CD4-positive, alpha-beta T cell treated with Interferon gamma for 1 hour (primary cell): ENCODE measurements around the gene EXPH5.

Experiments
- DNase-seq: peaks from one replicate; pipeline ENCODE4 v3.0.0-alpha.2; 2020

EXPH5 gene

DNA sequence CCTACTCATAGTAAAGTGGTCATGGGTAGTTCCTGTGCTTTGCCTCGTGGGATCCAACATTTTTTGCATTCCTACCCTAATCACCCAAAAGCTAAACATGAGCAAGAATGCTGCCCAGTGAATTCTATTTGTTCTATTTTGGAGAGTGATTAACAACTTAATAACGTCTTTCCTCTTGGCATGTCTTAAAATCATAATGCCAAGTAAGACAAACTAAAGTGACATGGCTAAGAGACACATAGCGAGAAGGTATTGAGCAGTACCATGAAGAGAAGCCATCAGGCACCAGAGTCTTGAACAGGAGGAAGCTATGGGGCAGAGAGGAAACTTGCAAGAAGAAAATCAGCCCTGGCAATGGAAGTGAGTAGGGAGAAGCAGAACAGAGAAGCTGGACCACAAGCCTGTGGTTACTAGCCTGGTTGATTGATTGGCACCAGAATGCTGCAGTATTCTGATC, 32.0 kb downstream of the EXPH5 start:
- no peak for DNase-seq

DNA sequence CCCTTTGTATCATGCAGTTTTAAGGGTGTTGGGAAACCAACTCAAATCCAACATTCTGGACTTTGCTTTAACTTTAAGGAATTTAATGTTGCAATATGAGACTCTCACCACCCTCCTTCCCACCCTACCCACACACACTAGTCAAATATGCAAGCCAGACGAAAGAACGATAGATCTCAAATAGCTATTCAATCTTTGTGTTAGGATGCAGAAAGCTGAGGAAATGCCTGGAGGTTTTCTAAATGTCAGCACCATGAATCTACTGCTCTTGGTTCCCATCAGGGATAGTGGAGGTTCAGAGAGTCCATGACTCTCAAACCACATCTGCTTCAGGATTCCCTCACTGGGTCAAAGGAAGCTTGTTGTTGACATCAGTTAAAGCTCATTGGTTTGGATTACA, 33.7 kb downstream of the EXPH5 start:
- DNase-seq, result no peak

DNA sequence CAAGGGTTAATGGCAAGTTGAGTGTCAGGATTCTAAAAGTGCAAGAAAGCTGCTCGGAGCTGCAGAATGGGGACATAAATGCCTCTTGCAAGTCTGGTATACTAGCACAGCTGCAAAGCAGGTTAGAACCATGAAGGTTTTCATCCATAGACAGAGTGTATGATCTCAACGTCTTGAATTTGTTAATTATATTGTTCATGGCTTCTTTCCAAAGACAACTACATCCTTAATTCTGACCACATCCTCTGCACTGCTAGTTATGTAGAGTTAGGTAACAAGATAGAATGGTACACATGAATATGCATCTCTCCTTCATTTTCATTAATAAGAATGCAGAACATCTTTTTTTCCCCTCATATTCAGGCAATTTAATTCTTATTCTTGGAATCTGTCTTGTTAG, 34.2 kb downstream of the EXPH5 start:
- no peak for DNase-seq

DNA sequence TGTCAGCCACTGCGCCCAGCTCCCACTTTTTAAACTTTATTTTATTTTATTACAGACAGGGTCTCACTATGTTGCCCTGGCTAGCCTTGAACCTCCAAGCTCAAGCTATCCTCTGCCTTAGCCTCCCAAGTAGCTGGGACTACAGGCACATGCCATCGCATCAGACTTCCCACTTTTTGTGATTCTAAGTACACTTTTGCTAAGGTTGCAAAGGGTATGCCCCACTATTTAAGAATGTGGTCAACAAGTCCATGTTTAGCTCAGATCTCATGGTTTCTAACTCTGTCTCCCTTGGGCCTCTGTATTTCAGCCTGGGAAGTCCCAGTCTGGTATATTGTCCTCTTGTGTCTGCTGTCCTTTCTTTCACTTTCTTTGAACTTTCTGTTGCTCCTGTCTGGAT, 35.3 kb downstream of the EXPH5 start:
- no peak for DNase-seq

DNA sequence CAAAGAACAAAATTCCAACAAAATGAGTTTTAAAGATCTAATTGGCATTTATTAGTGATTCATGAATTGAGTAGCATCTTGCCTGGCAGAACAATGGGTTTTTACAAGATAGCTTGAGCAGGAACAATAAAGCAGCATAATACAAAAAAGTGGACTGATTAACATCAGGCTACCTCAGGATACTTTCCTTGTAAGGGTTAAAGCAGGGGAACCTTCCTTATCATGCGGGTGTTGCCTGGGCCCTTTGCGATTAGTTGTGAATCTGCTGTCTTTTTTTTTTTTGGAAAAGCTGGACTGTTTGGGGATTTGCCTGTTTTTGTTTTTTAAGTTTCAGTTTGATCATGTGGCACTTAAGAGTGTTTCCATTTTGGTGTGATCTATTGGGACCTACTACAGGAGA, 37.5 kb downstream of the EXPH5 start:
- DNase-seq, result no peak

DNA sequence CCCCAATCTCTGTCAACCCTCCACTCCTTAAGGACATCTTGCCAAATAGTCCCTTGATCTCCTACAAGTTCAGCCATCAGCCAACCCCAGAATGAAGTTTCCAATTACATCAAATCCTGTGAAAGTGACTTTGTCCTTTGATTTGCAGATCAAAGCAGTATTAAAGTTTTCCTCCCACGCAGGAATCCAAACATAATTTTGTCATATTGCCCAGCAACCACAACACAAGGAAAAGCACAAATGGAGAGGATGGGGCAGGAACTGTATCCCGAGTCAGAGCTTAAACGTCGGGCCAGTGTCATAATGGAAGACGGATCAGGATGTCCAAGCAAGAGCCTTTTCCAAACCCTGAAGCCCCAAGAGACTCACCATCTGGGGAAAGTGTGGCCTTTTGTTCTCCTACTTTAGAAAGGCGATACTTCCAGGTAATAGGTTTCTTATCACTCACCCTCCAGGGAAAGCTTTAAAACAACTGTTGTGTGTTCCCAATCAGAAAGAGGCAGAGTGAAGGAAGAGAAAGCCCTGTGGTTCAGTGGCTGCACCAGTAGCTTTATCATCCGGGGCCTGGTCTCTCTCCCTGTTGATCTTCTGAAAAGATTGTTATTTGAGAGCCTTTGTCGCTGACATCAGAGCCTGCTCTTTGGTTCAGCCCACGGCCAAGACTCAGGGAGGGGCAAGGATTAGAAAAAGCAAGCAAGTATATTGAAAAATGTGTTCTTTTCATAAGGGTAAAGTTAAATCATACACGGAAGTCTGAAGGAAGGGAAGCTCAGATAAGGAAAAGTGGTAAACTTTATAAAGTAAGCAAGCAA, 41.7 kb downstream of the EXPH5 start:
- no peak for DNase-seq

DNA sequence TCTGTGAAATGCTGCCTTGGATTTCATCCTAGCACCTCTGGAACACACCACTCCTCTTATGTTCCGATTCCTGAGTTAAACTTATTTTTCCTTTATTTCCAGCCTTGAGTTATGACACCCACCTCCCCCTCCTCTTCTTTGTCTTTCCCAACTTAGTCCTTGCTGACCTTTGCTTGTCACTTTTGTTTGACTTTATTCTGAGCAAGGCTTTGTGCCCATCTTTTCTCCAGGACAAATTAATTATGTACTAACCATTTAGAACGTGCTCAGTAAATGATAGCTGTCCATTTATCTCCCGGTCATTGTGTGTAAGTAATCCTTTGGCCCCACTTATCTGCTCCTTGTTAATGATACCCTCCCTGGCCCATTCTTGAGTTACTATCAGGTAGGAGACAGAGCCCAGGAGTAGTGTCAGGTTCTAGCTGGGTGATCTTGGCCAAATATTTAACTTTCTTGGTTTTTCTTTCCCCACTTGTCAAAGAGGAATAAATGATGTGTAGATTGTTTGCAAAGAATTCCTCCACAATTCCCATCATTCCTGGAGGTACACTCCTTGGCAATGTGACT, 44.2 kb downstream of the EXPH5 start:
- no peak for DNase-seq

DNA sequence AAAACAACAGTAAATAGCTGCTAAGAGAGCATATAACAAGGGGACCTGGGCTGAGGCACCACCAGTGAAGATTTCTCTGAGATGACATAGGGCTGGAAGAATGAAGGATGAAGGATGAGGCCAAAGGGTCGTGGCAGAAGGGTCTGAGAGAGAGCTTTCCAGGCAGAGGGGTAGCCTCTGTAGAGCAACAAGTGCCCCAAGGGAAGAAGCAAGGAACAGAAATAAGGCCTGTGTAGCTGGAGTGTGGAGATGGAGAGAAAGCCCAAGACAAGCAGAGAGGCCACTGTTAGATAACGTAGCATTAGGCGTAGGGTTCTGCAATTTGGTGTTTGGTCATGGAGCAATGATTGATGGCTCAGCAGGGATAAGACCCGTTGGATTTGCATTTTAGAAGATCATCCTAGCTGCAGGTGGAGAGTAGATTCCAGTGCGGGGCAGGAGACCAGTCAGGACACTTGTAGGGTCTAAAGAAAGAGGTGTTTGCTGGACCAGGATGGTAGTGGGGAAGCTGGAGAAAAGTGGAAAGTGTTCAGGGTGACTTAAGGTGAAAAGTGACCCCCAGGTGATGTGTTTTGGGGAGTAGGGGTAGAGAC, 47.6 kb downstream of the EXPH5 start:
- DNase-seq, result no peak

DNA sequence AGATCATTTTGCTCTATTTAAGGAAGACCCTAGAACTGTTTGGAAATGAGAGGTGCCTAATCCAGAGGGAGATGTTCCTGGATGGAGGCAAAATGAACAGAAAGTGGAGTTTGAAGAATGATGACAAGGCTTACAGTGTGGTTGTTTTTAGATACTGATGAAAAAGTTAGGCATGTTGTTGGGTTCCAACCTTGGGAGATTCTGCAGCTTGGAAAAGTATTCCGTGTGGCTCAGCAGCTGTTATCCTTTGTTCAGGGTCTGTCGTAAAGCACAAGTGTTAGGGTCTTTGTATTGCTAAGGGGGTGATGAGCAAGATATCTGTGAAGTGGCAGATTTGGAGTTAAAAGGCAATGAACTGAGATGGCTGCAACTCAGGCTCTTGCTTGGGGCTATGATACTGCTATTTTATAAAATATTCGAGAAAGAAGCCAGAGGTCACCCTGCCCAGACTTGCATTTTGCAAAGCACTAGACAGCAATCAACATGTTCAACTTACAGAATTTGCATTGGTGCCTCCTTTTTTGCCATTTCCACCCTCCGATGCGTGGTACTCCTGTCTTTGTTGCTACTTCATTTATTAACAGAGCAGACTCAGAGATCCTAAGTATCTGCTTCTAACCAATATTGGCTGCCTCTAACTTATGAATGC, 50.1 kb downstream of the EXPH5 start:
- DNase-seq, result no peak

DNA sequence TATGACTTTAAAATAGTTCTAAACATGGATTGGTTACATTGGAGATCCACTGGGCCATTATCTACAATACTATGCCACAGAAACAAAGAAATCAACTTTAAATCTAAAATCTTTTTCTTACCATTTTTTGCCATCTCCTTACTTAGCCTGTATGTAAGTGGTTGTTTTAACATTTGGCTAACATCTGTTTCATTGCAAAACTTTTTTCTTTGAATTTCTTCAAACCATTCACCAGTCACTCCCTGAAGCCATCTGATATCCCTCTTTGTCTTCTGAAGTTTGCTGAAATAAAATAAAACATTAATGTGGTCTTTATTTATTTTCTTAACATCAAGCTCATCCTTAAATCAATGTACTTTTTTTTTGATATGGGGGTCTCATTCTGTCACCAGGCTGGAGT, 52.0 kb downstream of the EXPH5 start:
- no peak for DNase-seq

DNA sequence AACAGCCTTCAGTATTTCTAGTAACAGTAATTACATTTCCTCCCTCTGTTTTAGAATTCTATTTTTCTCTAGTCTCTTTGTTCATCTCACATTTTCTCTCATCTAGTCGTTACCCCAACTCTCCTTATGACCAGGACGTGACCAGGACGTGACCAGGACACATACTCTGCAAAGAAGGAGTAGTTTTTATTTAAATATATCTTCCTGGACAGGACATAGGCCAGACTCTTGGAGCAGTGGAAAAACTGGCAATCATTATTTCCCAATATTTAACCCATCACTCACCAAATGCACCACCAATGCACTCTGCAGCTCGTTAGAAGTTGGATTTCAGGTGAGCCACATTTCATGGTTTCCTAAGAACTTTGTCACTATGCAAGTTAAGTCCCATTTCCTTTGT, 55.1 kb downstream of the EXPH5 start:
- DNase-seq, result no peak

DNA sequence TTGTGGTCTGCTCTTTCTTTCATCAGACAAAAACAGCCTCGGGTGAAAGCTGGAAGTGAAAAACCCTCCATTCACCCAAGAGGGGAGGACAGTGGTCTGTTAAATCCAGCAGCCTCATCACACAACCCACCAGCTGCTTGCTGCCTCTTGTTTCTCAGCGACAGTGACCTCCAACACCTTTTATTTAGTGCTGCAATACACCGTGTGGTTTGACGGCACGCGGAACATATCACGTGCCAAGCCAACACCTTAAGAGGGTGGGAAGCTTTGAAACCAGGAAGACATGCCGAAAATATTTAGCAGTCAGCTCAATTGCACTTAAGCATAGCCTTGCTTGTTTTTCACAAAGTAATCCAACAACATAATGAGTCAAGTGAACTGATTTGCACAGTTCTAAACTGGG, 55.5 kb downstream of the EXPH5 start:
- DNase-seq, result peak; percentile 7

DNA sequence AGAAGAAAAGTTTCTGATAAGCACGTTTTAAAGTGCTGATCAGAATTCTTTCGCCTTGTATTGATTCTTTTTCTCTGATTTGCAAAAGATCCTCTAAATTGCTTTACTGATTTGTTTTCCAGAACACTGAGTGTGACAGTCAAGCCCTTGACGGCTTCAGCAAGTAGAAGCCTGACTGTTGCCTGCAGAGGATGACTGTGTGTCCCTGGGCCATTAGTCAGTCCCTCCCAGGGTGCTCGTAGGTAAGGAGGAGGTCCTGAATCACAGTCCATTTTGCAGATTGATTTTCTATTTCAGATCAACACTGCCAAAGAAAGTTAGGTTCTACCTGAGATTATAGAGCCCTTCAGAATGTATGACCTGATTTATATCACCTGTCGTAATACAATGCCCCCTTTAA, 56.8 kb downstream of the EXPH5 start:
- DNase-seq, result no peak

DNA sequence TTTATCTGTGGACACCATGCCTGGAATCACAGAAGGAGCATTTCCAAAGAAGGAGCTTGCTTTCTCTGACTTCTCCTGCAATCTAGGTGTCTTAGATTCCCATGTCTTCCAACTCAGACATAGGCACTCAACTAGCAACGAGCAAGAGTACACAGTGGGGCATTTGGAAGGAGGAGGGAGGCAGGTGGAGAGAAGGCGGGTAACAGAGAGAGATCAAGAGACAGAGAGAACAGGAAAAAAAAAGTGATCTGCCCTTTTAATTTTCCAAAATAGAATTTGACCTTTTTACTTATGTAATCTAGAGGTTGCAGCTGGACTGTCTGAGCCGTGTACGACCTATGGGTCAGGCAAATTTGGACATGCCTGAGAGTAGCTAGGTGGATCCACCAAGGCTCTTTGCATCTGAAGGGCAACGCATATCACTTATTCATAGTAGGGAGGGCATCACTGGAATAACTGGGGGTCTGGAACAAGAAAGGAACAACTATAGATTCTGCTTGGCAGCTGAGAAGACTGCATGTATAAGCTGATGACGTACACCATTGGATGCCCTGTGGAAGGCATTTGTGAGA, 58.1 kb downstream of the EXPH5 start:
- DNase-seq, result no peak

DNA sequence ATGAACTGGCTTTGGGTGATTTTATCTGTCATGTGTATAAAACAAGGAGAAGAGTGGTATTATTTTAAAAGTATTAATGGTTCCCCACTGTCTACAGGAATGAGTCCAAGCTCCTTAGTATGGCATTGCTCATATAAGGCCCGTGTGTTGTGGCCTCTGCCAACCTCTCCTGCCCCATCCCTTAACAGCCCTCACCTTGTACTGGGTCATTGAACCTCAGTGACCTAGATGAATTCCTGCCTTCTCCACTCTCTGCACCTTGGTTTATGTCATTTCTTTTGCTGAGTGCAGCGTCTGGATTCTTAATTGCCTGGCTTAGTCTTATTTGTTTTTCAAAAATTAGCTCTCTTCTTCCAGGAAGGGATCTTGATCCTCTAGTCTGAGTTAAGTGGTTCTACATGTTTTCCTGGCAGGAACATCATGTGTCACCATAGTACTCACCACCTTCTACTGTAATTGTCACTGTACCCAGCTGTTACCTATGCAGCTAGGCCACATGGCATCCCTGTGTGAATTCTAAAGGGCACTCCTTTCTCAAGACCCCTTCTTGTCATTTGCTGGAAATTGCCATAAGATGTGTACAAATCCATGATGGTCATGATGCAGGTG, 59.2 kb downstream of the EXPH5 start:
- no peak for DNase-seq

DNA sequence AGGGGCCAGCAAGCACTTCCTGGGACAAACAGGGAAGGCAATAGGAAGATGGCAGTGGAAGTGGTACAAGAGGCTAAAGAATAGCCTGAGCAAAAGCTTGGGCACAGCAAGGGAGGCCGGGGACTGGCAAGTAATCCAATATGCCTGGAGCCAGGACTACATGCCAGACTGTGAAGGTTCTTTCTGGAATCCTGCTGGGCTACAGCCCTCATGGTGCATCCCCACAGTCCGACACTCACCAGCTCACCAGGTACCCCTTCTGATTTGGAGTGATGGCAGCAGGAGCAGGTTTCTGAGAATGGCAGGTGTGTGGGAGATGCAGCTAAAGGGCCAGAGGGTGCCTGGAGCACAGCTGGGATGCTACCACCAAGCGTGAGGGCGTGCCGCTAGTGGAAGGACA, 63.1 kb downstream of the EXPH5 start:
- no peak for DNase-seq

DNA sequence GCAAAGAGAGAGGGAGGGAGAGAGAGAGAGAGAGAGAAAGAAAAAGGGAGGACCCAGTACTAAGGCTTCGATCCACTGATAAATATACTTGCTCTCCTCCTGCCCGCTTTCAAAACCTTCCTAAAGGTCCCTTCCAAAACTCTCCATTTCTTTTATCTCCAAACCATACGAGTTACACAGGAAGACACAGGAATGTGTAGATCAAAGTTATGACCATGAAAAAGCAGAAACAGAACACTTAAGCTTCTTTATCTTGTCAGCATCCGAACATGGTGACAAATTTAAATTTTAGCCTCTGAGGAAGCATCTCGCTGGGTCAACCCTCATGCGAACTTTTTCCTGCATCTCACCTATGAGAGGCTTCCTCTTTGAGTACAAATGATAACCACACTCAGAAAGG, 66.2 kb downstream of the EXPH5 start:
- DNase-seq, result no peak

DNA sequence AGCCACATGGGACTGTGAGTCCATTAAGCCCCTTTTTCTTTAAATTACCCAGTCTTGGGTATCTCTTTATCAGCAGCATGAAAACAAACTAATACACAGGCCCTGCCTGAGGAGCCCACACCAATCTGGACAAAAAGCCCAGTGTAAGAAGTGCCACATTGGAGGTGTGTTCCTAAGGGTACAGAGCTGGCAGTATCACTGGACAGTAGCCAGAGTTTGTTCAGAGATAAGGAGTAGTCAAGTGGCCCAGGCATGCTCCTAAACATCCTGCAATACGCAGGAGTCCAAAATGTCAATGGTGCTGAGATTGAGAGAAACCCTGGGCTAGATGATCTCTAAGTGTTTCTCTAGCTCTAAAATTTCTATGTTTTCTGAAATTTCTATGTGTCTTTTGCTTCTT, 68.4 kb downstream of the EXPH5 start:
- no peak for DNase-seq

DNA sequence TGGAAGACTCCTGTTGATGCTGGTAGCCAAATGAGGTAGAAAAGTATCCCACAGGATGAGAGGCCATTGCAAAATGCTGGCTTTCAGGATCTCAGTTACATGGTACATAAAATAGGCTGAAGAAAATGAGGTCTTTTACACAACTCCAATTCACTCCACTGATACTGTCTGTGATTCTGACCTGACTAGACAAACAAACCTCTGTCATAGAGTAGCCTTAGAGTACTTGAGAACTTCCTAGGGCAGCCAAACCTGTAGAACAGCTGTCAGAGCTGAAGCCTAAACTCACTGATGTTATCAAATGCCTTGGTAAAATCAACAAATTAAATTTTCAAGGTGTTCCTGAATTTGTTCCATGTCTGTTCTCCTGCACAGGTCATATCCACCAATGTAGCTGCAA, 69.1 kb downstream of the EXPH5 start:
- no peak for DNase-seq

DNA sequence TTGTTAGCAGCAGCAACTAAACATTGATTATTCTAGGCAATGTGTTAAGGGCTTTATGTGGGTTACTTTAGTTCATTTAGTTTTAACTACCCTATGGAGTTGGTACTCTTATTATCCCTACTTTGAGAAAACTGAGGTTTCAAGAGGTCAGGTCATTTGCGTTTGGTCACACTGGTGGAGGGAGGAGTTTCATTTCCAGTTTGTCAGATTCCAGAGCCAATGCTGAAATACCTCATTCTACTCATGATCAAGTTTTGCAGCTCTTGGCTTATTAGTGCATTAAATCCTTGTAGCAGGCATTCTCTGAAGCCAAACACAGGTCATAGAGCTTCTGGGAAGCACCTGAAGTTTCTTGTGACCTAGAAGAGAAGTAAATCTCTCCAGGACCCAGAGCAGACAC, 71.2 kb downstream of the EXPH5 start:
- no peak for DNase-seq

DNA sequence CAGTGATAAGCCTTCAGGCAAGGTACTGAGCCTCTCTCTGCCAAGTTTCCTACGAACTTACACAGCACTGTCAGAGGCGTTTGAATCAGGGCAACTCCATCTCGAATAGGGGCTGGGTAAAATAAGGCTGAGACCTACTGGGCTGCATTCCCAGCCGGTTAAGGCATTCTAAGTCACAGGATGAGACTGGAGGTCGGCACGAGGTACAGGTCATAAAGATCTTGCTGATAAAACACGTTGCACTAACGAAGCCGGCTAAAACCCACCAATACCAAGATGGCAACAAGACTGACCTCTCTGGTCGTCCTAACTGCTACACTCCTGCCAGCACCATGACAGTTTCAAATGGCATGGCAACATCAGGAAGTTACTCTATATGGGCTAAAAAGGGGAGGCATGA, 75.0 kb downstream of the EXPH5 start:
- no peak for DNase-seq

DNA sequence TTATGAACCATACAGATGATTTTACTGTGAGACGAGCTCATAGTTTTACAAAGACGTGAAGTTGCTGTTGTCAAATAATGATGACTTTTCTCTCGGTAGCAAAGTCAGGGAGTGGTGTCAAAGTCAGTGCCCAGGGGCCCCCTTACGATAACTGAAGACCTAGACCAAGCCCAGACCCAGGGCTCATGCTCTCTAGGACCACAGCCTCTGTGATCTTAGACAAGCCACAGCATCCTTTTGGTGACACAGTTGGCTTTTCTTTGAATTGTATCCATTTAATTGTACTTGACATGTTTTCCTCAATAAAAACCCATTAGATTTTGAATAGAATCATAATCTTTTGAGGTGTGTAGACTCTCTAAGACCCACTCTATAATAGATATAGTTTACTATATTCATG, 77.4 kb downstream of the EXPH5 start:
- DNase-seq, result no peak

DNA sequence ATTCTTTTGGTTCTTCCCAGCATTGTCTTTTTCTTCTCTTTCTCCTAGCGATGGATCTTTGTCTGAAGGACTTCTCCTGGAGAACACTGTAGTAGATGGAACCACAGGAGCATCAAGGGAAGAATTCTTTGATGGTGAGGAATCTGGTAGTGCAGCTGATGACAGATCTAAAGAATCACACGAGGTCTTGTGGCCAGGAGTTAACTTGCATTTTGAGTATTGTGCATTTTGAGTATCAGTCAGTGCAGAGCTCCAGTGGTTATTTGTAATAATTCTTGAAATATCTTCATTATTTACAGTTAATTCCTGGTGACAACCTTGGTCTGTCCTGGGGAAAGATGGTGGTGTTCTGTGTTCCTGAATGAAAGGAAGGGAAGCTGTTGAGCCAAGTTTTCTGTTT, 80.9 kb downstream of the EXPH5 start:
- no peak for DNase-seq
